Loucy (cell line): ENCODE measurements around the gene KAT2A.

Experiments used
- EZH2phosphoT487 ChIP-seq: fragments of 200-600 bp; IDR thresholded peaks from 2 replicates; pipeline ENCODE4 v1.6.1; 2018; ENCODE audit warnings: antibody characterized with exemption, mild to moderate bottlenecking, moderate library complexity, borderline replicate concordance
- TF ChIP-seq, protein P1 (sequence below): fragments of 200-600 bp; sonication (generic); conservative IDR thresholded peaks from 2 replicates; pipeline ENCODE4 v1.5.1; 2014; ENCODE audit warnings: mild to moderate bottlenecking, antibody characterized with exemption, low read length

DNA sequence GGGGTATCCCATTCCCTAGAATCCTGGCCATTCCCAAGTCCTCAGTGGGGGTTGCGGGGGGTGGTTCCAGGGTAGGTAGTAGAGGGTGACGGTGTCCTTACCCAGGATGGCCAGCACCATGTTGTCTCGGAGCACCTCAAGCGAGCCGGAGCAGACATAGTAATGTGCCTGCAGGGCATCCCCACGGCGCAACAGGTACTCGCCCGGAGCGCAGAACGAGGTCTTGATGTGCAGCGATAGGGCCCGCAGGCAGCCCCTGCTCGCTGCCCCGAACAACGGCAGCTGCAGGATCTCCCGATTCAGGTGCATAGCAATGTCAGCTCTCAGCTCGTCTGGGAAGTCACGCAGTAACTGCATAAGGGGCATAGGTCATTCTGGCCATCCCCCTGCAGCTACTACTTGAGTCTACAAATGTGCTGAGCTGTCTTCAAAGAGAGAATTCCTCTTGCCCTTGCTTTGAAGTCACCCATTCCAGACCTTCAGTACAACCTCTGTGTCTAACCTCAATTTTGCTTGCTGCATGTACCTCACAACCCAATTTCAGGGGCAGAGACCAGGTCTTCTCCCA lies 45.1 kb upstream of the KAT2A start:
- TF ChIP-seq, protein P1, sequence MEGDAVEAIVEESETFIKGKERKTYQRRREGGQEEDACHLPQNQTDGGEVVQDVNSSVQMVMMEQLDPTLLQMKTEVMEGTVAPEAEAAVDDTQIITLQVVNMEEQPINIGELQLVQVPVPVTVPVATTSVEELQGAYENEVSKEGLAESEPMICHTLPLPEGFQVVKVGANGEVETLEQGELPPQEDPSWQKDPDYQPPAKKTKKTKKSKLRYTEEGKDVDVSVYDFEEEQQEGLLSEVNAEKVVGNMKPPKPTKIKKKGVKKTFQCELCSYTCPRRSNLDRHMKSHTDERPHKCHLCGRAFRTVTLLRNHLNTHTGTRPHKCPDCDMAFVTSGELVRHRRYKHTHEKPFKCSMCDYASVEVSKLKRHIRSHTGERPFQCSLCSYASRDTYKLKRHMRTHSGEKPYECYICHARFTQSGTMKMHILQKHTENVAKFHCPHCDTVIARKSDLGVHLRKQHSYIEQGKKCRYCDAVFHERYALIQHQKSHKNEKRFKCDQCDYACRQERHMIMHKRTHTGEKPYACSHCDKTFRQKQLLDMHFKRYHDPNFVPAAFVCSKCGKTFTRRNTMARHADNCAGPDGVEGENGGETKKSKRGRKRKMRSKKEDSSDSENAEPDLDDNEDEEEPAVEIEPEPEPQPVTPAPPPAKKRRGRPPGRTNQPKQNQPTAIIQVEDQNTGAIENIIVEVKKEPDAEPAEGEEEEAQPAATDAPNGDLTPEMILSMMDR: no peak
- TF ChIP-seq EZH2phosphoT487: no peak
